Measurements from ENCODE around the gene TRIM28.
"Not testable (repeated sequence)": the region's sequence is repeated elsewhere in the genome, so short reads cannot be mapped to it uniquely, and the experiment has no call there.

Gene TRIM28

DNA sequence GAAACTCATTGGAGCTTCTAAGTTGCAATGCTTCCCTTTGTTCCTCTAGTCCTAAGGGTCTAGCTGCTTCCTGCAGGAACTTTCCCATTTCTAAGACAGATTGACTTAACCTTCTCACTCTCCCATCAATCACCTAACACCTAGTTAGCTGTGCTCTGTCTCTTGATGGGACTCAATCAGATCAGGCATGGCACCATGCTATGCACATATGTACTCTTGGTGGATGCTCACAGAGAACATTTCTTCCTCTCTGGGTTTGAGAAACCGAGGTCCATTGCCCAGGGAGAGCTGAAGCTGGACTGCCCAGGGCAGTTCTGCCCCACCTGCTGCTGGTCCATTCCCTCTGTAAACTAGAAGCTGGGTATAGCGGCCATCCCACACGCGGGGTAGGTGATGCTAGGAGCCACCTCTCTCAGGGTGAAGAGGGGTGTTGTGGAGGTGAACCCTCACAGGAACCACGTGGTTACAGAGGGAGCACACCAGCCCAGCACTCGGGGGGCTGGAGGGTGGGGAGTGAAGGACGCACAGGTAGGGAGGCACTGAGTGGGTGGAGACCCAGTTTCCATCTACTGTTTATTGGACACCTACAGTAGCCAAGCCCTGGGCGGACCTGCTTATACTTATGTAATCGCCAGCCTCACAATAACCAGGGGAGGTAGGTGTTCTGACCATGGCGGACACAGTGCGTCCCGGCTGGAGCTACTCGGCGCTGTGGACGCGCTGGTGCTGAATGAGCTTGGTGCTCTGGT, 17.7 kb downstream of the TRIM28 start:
- no peak for DNase-seq

GRCh38 chr19:58562122-58563033, 18.5 kb downstream of the TRIM28 start:
- DNase-seq = no peak

DNA sequence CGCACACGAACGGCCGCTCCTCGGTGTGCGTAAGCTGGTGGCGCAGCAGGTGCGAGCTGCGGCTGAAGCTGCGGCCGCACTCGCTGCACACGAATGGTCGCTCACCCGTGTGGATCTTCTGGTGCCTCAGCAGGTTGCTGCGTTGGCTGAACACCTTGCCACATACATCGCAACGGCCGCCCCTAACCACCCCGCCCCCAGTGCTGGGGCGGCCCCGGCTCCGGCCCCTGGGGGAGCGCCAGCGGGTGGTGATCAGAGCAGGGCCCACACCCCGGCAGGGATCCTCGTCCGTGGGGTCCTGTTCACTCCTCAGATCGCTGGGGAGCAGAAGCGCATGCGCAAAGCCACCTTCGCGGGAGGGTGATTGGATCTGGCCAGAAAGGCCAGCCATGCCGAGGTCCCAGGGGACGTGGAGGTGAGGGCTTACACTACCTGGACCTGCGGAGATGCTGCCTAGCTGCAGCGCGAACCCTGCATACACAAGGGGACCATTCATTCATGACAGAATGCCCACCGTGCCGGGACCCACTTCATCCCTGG, 19.2 kb downstream of the TRIM28 start:
- no peak for DNase-seq

GRCh38 chr19:58563823-58564222, 20.0 kb downstream of the TRIM28 start:
- DNase-seq = no peak

GRCh38 chr19:58566989-58567388, 23.1 kb downstream of the TRIM28 start:
- DNase-seq = no peak

DNA sequence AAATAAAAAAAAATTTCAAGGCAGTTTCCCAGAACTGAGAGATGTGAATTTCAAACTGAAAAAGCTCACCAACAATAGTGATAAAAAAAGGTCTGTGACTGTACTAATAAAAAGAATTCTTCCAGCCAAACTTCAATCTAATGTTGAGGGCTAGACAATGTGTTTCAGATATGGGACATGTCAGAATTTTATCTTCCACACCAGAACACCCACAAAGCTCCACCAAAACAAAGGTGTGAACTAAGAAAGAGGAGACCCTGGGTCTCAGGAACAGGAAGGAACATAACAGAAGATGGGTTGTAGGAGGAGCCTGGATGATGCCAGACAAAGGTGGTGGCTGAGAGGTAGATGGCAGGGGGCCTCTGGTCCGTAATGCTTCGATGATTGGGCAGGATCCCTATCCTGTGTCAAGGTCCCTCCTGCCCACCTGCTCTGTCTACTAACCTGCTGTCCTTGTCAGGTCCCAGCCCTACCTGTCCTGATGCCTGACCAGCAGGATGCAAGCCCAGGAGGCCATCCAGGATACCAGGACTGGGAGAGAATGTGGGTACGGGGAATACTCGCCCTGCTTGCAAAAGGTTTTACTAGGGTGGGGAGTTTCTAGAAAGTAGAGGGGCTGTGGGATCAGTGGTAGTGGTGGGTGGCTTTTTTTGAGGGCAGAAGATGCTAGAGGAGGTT, 24.7 kb downstream of the TRIM28 start:
- no peak for DNase-seq

DNA sequence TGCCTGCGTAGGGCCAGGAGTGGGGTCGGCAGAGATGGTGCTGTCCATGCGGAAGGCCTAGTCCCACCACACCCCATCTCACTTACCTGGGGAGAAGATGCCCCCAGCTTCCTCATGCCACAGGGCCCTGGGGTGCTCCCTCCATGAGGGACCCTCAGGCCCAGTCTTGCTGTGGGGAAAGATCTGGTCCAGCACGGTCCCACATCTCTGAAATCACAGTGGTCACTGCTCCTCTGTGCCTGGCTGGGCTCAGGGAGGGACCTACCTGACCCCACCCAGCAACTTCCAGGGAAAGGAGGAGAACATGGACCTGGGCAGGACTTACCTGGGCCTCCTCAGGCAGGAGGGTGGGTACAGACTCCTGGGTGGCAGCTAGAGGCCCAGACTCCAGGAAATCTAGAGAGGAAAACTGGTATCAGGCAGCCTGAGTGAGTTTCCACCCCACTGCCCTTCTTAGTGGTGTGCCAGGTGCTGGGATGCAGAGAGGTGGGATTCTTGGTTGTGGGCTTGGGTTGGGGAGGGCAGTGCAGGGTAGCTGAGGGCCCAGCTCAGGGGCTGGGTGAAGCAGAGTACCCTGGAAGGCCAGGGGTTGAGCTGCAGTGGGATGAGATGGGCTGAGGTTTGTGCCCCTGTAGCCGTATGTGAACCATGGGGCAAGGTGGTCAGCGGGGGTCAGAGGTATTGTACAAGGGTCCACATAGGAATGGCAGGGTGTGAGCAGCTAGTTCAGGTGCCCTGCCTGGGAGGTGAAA, 25.5 kb downstream of the TRIM28 start:
- DNase-seq = no peak

DNA sequence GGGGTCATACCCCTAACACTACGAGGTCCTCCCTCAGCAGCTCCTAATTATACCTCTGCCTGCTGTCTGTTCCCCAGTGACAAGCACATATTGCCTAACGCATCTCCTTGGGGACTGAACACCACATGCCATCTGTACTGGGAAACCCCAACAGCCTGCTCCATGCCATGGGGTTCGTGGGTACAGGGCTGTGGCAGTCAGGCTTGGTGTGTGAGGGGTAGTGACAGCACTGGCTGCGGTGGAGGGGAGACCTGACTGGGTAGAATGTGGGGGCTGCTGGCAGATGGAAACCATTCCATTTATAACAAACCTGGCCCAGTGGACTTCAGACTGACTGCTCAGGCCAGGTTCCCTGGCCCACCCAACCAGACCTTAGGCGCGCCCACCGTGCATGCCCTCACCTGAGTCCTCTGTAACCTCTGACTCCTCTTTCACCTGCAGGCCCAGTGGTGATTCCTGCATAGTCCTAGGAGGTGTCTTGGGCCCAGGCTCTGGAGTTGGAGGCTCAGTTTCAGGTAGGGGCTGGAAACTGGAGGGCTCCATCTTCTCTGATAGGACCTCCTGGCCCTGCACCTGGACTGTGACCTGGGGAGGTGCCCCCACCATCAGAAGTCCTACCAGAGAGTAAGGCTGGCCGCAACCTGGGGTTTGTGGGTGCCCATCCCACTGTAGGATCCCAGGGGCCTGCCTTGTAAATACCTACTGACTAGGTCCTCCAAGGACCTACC, 26.2 kb downstream of the TRIM28 start:
- DNase-seq = no peak

- no peak for DNase-seq
Observed at GRCh38 chr19:58570770-58571574, 27.1 kb downstream of the TRIM28 start.

DNA sequence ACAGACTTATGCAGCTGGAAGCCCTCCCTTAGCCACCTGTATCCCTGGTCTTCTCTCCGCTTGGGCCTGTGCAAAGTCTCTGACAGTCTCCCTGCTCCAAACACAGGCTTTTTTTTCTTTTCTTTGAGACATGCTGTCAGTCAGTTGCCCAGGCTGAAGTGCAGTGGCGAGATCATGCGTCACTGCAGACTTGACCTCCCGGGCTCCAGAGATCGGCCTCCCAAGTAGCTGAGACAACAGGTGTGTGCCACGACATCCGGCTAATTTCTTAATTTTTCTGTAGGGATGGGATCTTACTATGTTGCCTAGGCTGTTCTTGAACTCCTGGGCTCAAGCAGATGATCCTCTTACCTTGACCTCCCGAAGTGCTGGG, 27.7 kb downstream of the TRIM28 start:
- DNase-seq = no peak

DNA sequence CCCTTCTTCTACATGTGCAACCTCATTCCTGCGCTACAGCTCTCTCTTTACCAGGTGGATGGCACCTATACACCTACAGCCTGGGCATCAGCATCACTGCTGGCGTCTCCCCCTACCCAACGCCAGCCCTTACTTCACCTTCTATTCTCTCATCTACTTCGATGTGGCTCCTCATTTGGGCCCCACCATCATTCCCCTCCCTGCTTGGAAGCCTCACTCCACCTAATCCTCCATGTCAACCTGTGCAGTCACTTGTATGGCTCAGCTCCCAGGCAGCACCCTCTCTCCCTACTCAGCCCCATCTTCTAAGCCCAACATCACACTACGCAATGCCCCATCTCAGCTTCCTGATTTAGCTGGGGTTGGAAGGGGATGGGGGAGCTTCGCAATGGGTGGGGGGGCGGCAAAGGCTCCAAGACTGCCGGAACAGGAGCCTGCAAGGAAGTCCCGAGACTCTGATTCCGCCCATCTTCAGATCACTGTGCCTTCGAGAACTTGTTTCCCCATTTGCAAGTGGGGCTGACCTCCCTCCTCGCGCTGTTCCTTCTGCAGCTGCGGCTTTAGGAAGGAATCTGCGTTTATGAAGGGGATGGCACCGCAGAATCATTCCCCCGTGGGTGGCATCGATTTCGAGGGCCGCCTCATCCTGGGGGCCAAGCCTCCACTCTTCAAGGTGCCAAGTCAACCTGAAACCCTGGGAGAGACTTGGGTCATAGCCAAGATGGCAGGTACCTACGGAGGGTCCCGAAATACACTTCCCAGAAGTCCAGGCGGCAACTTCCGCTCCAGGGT, 28.4 kb downstream of the TRIM28 start:
- DNase-seq = no peak

DNA sequence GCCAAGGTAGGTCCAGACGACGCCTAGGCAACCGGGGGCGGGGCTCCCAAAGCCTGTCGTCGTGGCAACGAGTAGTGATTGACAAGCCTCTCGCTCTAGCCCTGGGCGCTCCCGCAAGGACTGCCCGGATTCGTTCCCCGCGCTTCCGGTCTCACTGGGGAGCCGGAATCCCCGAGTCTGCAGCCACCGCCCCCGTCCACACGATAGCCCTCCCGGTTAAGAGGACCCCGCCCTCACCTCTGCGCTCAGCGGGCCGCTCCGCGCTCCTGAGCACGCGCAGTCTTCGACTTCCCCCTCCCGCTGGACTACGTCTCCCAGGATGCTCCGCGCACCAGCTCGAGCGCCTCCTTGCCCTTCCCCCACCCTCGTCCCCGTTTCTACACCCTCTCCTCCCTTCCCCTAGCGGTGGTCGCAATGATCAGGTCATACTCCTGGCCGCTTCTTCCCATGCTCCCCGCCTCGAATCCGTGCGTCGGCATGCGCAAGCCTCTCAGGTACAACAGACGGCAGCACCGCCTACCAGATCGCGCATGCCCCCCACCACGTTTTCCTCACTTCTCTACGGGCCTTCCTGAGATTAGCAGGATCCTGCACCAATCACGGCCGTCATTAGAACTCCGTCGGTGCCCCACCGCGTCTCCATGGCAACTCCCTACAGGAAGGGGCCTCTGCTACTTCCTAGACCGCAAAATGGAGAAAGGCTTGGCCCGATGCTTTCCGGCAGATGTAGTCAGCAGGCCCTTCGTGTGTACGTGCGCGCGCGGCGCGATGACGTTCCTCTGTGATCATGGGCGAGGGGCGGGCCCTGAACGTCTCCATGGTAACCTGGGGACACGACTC, 29.2 kb downstream of the TRIM28 start, which contains the start of gene MZF1:
Gene MZF1, minus strand, starts transcription at position 518 of the 840 bp plus-strand sequence. CDS start 1,946 bp downstream, outside the sequence.
- peak; percentile 99 for DNase-seq

- no peak for DNase-seq
Observed at GRCh38 chr19:58573658-58574164, 29.8 kb downstream of the TRIM28 start.

DNA sequence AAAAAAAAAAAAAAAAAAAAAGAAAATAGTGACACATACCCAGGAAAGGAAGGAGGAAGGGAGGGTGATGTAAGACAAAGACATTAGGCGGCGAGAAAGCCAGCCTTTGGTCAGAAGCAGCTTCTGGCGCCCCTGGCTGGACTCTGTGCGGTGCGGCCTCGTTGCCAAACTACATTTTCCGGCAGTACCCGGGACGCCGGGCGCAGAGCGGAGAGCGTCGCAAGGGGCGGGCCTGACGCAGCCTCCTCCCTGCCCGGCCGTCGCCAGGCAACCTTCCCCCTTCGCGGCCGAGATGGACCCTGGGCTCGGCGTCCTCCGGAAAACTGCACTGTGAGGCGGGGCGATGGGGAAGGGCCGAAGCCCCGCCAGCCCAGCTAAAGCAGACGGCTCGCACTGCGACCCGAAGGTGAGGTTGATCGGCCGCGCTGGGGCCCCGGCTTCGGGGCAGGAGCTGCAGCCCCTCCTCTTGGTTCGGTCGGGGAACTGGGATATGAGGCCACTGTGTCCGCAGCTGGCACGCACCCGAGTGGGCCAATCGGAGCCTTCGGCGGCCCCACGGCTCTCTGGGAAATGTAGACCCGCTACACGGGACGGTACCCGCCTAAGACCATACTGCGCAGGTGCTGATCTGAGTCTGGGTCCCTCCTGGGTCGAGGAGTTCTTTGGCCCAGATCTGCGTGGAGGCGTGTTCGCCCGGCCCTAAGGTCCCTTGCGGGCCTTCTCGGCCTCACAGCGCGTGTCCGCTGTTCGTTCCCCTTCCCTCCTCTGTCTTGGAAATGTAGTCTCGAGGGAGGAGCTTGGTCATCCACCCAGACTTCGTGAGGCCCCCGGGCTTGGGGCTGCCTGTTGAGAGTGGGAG, 31.5 kb downstream of the TRIM28 start:
- DNase-seq = peak; percentile 63

DNA sequence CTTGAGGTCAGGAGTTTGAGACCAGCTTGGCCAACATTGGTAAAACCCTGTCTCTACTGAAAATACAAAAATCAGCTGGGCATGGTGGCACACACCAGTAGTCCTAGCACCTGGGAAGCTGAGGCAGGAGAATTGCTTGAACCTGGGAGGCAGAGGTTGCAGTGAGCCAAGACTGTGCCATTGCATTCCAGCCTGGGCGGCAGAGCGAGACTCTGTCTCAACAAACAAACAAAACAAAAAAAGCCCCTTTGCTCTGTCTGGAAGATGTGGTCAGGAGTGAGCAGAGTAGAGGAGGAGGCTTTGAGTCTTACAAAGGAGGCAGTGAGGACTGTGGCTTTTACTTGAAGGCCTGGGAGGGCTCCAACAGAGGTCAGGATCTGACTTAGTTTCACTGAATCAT, 33.7 kb downstream of the TRIM28 start:
- not testable (repeated sequence) for DNase-seq

- no peak for DNase-seq
Observed at GRCh38 chr19:58578012-58578925, 34.4 kb downstream of the TRIM28 start.
